Measurements from ENCODE around the gene PHACTR1.

- TF ChIP-seq CTCF (IDR thresholded peaks at IDR 0.05), result no peak
- no peak for TF ChIP-seq POLR2A (IDR thresholded peaks at IDR 0.05)
These were observed 288.0 kb downstream of the PHACTR1 start for GRCh38 chr6:13004601-13005000.
